DND-41 (cell line): ENCODE data around the gene SS18L1.

Experiments used
- EZH2 ChIP-seq: IDR thresholded peaks from 3 replicates; pipeline ENCODE4 v1.6.1; 2012; ENCODE audit warnings: borderline replicate concordance, low read depth, mild to moderate bottlenecking, moderate library complexity, low read length, inconsistent platforms; ENCODE audit not compliant: severe bottlenecking
- TF ChIP-seq, protein P1 (sequence below): IDR thresholded peaks from 2 replicates; pipeline ENCODE4 v1.5.1; 2012; ENCODE audit warnings: borderline replicate concordance, low read length, moderate library complexity, mild to moderate bottlenecking; ENCODE audit not compliant: poor library complexity, severe bottlenecking; ENCODE audit errors: extremely low read depth

DNA sequence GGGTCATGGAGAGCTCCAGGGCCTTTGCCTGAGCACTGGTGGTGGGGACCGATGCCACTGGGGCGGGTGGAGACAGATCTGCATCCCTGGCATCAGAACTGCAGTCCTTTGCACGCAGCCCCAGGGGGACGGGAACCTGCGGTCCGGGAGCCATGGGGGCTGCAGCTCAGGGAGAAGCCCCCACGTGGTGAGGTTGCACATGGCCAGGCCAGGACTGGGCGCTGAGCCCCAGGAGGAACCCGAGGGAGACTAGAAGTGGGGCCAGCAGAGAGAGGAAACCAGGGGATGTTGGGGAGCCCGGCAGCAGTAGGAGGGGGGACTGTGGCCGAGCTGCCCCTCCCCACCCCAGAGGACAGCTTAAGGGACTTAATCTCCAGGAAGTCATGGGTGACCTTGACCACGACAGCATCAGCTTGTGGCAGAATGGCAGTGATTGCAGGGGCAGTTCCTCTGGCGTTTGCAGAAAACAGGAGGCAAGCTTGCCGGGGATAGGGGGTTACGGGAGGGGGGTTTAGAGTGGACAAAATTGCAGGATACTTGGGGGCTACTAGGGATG lies 39.3 kb upstream of the SS18L1 start:
- TF ChIP-seq, protein P1, sequence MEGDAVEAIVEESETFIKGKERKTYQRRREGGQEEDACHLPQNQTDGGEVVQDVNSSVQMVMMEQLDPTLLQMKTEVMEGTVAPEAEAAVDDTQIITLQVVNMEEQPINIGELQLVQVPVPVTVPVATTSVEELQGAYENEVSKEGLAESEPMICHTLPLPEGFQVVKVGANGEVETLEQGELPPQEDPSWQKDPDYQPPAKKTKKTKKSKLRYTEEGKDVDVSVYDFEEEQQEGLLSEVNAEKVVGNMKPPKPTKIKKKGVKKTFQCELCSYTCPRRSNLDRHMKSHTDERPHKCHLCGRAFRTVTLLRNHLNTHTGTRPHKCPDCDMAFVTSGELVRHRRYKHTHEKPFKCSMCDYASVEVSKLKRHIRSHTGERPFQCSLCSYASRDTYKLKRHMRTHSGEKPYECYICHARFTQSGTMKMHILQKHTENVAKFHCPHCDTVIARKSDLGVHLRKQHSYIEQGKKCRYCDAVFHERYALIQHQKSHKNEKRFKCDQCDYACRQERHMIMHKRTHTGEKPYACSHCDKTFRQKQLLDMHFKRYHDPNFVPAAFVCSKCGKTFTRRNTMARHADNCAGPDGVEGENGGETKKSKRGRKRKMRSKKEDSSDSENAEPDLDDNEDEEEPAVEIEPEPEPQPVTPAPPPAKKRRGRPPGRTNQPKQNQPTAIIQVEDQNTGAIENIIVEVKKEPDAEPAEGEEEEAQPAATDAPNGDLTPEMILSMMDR, result no peak
- no peak for TF ChIP-seq EZH2
